Renal pelvis (tissue), 4 donors: Measurements from ENCODE around the gene PLPP3. TPM values are rescaled to one million over a fixed set of nuclear protein-coding genes. Genes with fewer than 3 reads are reported as not detected.

ENCODE experiments used
- DNase-seq: peaks from one replicate; pipeline ENCODE4 v3.0.0-alpha.2; 2013
- polyA plus RNA-seq, 3 donors: library from polyadenylated mRNA; unstranded; fragments of 120-200 nt; gene quantifications; one replicate each; pipeline ENCODE4 v1.2.1, GENCODE V29; 2013; ENCODE audit not compliant: insufficient read length in 3 of 3

Gene PLPP3
- polyA plus RNA-seq, 3 donors: 101 to 118 (median 111) TPM

DNA sequence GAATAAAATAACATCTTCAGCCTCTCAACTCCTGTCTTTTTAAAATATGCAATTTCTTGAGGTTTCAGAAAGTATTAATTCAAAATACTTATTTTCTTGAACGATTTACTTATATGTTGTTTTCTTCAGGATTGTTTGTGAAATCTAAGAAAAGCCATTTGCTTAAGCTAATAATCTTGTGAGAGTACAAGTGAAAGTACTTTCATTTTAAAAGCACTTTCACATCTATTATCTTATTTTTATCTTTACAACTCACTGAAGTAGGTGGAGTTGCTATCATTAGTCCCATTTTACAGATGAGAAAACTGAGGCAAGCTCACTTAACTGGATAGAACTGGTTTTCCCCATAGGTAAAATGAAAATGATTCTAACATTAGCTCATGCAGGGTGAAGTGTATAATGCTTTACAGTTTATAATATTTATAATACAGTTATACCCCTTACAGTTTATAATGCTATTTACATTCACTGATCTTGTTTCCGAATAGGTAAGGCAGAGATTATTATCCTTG is 4.7 kb upstream of the PLPP3 start:
- DNase-seq: no peak

DNA sequence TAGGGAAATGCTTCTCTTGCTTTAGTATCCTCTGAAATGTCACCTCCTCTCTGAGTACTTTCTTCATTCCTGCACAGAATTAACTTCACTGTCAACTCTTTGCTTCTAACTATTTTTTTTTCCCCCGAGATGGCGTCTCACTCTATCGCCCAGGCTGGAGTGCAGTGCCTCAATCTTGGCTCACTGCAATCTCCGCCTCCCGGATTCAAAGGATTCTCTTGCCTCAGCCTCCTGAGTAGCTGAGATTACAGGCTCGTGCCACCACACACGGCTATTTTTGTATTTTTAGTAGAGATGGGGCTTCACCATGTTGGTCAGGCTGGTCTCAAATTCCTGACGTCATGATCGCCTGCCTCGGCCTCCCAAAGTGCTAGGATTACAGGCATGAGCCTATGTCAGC is 1.4 kb upstream of the PLPP3 start:
- no peak for DNase-seq

DNA sequence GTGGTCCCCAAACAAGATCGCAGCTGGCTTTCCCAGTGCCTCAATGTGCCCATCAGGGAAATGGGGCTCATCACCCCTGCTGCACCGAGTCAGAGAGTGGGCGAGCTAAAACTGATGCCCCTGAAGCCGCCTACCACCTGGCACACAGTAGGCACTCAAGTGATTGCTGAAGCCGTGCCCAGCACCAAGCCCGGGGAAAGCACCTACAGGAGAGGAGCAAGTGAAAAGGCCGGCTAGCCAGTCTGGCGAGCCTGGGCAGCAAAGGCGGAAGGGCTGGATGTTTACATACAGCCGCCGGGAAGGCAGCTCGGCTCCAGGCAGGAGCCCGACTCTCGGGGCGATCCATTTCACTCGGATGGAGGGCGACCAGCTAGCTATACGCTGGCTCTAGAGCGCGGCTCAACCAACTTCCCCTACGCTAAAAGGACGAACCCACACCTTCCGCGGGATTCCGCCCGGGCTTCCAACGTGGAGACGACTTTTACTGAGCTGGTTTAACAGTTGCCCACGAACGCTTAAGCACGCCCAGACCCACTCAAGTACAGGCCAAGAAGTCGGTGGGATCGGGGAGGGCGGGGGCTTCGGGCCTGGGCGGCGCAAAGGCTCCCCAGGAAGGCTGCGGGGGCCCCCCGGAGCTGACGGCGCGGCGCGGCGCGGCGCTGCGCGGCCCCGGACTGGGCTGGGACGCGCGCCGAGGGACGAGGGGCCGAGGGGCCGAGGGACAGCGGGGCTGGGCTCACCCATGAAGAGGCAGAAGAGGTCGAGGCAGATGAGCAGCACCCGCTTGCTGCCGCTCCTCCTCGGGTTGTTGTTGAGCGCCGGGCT is 1.0 kb downstream of the PLPP3 start:
- DNase-seq: peak; percentile 58

DNA sequence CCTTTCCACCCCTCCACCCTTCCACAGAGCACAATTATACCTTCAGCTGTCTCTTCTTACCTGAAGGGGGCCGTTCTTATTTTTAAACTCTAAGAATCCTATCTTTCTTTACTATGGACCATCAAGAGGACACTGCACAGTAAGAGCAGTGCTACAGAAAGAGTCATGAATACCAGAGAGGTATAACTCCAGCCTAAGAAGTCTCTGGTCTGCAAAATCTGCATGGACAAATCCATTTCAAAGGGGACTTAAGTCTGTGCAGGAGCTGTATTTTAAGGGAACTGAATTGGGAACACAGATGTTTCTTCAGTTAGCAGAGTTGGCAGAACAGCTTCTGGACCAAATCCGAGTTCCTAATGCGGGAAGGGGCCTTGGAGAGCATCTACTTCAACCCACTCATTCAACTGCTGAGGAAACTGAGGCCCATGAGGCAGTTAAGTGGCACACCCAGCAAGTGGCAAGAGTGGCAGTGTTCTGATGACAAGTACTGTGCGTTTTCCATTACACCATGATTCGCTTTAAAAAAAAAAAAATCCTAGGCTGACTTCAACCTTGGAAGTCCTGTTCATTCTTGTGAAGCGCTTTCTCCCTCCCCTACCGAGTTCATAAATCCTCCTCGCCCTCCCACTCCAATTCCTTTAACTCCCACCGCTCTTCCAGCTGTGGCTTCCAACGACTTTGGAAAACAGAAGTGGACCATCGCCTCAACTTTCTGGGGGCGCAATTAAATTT is 1.8 kb downstream of the PLPP3 start:
- DNase-seq: peak; percentile 74

DNA sequence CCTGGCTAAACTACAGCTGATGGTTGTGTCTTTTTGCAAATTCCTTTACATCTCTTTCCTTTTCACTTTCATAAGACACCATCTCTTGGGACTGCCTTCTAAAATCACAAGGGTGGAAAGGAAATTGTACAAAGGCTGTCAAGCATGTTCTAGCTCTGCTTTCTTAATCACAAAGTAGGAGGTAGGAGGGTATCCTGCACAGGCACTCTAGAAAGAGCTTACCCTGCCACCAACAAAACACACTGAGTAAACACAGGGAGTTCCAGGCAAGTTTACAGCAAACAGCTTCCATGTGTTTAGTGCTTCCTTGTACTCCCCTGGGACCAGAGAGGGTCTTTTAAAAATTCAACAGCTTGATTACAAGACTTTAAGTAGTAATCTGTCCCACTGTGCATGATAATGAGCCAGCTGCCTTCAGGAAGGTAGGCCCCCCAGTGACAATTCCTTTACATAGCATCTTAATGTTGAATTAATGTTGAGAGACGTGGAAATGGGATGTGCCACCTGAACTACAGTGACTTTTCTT is 2.4 kb downstream of the PLPP3 start:
- DNase-seq: no peak

DNA sequence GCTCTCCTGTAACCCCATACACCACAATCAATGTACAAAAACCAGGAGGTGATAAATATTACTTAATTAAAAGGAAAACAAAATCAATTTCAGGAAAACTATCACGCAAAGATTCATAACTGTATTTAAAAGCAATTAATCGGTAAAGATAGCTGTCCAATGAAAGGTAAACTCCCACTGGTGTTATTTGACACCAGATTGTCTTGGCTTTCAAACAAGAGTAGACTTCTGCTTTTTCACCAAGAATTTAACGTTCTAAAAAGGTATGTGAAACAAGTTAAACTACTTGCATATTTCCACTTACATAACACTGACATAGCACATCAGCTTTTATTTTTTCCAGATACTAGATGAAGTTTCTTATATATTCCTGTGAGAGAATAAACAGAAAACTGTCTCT is 3.5 kb downstream of the PLPP3 start:
- DNase-seq: no peak

DNA sequence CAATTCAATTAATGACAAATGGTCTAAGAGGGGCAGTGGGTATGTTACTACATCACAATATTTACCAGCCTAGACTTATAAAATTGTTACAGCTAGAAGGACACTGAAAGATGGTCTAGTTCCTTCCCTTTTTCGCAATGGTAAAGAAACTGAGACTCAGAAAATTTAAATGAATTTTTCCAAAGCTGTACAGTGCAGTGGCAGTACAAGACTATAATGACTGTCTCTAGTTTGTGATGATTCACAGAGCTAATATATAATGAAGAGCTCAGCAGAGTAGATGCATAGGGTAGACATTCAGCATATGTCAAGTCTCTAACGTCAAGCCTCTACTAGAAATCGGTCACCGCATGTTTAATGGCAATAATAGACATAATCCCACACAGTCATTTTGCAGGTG is 4.6 kb downstream of the PLPP3 start:
- DNase-seq: no peak

DNA sequence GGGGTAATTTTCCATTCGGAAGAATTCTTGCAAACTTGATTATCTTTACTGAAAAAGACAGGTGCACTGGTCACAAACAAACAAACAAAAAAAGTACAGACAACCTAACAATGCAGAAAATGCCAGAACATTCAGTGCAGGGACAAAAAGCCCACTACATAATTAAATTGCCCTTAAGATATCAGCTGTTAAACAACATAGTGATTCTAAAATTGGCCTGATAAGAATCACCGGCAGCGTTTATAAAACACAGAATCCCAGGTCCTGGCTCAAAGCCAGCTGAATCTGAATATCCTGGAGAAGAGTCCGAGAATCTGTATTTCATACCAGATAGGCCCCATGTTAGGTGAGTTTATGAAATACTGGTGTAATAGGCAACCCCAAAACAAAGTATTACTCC is 6.1 kb downstream of the PLPP3 start:
- DNase-seq: no peak

DNA sequence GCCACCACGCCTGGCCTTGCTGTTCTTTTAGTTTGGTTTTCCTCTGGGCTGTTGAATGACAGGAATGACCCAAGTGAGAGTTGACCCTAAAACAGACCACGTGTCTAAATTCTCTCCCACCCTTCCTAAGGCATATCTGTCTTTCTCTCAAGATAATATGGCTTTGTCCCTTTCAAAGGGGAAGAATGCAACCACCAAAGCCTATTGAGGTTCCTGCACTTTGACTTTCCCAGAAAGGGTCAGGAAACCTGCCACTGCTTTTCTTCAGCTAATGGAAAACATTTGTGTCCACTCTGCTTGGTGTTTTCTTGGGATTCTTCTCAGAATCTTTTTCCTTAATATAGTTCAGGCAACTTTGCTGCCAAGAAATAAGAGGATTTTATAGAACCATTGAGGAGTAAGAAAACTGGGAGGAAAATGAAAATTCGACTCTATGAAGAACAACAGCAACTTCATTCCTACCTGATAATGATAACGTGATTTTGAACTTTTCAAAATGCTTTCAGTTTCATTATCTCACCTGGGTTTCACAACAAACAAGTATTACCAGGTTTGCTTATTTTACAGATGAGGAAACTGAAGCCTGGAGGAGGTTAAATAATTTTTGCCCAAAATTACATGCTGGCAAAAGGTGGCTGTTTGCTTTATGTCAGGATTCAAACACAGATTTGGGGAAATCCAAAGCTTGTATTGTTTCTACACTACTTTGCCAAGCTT is 6.9 kb downstream of the PLPP3 start:
- no peak for DNase-seq

DNA sequence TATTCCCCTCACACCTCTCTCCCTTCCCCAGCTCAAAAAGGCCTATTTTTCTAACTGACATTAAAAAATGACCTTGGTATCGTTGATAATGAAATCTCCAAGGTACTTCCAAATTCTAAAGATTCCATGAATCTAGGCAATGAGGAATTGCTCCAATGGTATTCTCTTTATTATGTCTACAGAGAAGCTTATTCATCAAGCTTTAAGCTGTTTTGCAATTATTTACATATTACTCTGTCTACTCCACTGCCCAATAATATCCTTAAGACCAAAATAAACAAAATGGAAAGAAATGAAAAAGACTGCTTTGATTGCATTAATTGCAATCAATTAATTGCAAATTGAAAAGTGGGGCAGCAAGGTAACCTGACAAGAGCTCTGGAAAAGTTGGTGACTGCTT is 7.9 kb downstream of the PLPP3 start:
- no peak for DNase-seq

DNA sequence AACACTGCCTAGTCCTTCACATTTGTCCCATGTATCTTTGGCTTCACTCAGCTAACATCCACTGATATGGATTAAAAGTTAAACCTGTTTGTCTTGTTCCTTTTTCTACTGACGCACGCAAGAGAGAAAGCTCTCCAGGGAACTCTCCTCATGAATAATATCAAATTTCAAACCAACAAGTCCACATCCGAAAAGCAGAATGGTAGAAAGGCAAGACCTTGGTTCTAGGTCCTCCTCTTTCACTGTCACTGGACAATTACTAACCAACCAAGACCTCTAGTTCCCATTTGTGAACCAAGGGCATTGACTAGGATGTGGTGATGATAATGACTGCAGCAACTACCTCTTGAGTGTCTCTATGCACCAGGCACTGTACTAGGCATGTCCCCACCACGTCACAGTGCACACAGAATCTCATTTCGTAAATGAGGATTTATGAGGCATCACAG is 8.4 kb downstream of the PLPP3 start:
- no peak for DNase-seq

DNA sequence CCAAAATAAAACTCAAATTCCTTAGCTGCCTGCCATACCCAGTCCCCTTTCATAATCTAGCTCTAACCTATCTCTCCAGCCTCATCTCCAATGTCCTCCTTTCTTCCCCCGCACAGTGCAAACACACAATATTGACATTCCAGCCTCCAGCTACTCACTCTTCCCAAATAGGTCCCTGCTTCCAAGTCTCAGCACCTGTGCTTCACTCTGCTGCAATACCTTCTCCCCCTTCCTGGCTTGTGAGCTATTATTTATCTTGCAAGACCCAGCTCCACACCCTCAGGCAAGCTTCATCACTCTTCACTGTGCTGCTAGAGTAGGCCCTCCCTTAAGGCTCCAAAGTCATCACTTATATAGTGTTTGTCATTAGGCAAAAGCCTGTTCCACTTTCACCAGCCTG is 9.7 kb downstream of the PLPP3 start:
- DNase-seq: no peak

DNA sequence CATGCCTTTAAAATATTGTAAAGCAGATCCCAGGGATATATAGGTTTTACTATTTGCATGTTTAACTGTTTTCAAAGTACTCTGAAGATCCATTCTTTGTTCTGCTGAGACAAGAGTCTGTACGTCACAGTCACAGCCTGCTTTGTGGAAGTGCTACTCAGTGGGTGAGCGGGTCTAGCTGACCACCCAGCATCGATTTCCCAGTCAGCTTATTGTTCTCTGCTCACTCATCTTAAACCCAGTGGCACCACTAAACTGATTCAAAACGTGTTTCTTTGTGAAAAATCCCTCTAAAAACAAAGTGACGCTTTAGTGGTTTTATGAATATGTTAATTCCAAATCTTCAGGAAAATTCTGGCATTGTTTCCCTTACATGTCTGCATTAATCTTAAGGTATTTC is 12.4 kb downstream of the PLPP3 start:
- no peak for DNase-seq

DNA sequence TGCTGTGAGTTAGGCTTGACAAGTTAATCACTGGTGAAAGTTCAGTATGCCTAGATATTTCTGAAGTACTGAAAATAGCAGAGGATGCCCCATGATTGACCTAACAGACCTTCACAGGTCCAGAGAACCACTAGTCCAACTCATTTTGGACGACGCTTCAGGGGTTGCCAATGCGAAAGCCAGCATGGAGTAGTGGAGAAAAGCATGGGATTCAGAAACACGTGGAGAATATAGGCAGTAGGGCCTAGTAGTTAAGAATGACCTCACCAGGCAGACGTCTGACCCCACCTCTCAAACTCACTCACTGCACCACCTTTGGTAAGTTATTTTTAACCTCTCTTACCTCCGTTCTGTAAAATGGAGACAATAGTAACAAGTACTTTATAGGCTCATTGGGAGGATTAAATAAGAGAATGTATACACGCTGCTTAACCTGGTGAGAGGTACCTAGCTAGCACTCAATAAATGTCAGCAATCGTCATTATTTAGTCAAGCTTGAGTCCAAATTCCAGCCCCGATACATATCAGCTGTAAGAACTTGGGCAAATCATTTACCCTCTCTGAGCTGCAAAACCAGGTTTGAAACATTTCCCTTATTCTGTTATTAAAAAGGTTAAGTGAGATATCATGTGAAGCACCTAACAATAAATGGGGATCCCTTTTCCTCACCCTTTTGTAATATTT is 13.2 kb downstream of the PLPP3 start:
- no peak for DNase-seq

DNA sequence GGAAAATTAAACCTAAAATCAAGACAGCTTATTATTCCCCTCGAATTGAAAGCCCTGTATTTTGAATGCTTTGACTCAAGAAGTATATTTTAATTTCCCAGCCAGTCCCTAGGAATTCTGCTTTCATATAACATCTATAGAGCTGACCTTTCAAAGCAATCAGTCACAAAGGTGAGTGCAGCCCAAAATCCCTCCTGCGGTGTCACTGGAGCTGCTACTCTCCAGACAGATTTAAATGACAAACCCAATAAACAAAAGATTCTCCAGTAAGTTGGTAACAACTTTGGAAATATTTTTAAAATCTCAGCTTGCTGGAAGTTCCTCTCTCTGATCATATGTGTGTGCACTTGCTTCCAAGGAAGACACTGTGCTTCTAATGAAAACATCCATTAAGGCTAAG is 14.7 kb downstream of the PLPP3 start:
- DNase-seq: no peak

DNA sequence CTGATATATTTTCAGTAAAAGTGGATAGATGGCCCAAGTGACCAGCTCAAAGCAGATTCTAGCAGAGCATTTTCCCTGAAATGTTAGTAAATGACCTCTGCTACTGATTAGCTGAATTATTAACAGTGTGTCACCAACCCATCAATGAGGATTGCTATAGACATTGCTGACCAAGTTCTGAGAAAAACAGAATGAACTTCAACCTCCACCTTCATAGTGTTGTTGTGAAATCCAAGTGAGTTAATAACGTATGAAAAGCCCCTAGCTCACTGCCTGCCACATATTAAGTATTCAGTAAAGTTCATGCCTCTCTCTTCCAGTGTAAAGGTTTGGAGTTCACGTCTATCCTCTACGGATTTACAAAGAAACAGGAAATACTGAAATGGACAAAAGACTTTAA is 15.8 kb downstream of the PLPP3 start:
- no peak for DNase-seq

DNA sequence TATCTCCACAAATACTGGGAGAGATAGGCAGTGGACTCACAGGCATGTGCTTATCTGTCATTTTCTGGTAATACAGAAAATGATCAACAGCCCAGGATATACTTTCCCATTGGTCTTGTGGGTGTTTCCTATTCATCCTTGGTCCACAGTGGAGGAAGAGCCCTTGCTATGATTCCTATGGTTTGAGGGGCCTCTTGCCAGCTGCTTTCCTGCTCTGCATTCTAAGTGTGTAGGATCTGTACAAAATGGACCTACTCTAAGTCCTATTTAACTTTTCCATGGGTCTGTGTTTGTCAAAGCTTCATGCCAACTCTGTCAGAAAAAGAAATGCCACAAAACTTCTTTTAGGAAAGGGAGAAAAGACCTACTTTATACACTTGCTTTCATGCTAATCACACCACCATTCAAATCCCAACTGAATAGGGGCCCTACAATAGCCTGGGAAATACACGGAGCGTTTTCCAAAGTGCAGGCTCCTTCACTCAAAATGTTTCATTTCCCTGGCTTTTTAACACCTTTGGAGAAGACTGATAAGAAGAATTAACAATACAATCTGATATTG is 16.4 kb downstream of the PLPP3 start:
- DNase-seq: no peak

DNA sequence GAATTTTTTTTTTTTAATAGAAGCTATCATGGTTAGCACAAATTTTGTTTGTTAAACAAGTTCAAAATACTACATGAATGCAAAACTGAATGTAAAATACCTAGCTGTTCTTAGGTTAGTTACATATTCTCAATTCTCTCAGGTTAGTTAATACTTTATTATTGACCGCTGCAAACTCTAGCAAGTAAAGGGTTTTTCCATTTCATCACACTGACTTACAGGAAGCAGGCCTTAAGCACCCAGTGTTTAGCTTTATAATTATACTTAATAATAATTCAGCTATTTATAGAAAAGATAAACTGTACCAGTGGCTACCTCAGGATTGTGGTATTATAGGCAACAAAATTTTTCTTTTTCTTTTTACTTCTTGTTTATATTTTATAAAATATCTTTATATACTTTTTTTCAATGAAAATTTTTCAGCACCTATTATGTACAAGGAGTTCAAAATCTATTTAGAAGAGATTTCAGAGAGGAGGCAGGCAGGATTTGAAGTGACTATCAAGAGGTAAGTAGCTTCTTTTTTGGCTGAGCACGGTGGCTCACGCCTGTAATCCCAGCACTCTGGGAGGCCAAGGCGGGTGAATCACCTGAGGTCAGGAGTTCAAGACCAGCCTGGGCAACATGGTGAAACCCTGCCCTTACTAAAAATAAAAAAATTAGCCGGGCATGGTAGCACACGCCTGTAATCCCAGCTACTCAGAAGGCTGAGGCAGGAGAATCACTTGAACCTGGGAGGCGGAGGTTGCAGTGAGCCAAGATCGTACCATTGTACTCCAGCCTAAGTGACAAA is 17.9 kb downstream of the PLPP3 start:
- DNase-seq: no peak

DNA sequence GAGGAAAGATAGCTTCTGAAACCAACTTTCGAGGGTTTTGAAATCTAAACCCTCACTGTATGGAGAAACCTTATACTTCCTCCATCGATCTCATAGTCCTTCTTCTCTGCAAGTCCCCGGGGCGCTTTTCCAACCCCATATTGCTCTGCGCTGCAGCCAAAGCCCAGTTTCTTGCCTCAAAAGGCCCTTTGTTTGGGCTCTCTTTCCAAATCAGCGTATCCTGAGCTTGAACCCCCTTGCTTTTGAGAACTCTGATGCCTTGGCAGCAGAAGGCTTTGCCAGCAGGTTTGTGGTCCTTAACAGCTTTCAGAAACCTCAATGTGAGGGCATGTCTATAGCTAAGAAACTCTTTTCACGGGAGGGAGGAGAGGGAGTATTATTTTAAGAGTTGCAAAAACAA is 21.6 kb downstream of the PLPP3 start:
- DNase-seq: no peak

DNA sequence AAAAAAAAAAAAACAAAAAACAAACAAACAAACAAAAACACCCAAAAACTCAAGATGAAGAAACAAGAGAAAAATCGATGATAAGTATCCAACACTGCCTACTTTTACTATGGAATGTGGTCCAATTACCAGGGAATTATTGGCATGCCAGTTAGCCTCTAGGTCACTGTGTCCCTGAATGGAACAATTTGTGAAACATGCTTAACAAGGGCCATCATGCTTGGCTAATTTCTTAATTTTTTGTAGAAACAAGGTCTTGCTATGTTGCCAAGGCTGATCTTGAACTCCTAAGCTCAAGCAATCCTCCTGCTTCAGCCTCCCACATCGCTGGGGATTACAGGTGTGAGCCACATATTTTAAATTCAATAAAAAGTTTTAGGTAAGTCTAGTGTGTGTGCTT is 23.9 kb downstream of the PLPP3 start:
- no peak for DNase-seq

DNA sequence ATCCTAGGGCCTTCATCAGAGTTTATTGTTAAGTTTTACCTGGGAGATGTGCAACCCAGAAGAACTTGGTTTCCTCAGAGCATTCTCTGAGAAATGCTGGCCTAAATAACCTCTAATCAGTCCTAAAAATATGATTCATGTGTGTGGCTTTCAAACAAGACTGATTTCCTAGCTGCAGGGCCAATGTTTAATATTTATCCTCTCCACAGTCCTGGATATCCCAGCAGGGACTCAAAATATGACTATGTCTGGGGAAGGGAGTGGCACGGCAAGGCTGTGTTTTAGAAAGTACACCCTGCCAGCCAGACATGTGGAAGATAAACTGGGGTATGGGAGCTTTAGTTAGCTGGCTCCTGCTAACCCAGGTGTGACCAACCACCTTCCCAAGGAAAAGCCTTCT is 26.3 kb downstream of the PLPP3 start:
- no peak for DNase-seq
